ENCODE results near the gene ACTRT1. TPM values are rescaled to one million over a fixed set of nuclear protein-coding genes. Genes with fewer than 3 reads are reported as not detected.

The ACTRT1 gene
- total RNA-seq (ENCODE audit: low replicate concordance): not detected in 2 replicates

DNA sequence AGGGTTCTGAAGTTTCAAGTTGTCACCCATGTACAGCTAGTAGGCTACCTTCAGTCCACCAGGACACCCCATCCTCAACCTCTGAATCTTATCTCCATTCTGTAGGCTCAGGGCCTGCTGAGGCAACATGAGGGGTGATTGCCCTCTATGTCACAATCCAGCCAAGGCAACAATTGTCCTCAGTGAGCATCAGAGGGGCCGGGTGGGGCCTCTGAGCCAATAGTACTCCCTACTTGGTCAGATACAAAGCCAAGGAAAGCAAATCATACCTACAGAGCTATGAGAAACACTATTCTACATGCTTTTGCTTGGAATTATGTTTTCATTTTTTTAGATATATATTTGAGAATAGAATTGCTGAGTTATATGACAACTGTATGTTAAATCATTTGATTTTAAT lies at the start of gene ACTRT1:
Gene ACTRT1 (minus strand): TSS at position 101 of the 400 bp plus-strand sequence. CDS start 197 bp downstream, outside the sequence.
- DNase-seq (ENCODE audit: low spot score): no peak
- H3K4me3 ChIP-seq: no peak within 1 kb of the TSS
- no peak within 1 kb of the TSS for H3K9ac ChIP-seq
- H3F3A ChIP-seq (ENCODE audit: low read depth): no peaks in the 10 kb centered on the region
- H3K36me3 Mint-ChIP-seq: no peaks in the 10 kb centered on the region
- no peak within 1 kb of the TSS for H3K4me3 Mint-ChIP-seq
- H3K27ac ChIP-seq: no peak within 1 kb of the TSS
- no peaks in the 10 kb centered on the region for H3K27me3 ChIP-seq
- H4K20me1 ChIP-seq (ENCODE audit: low read depth): no peaks in the 10 kb centered on the region
- H3K4me2 ChIP-seq: no peak within 1 kb of the TSS
- H3K27me3 Mint-ChIP-seq (ENCODE audit: insufficient read depth, low read depth): no peaks in the 10 kb centered on the region
- no peaks in the 10 kb centered on the region for H3K79me2 ChIP-seq (ENCODE audit: low read depth)
- H3K27ac Mint-ChIP-seq: no peak within 1 kb of the TSS
- H3K4me1 ChIP-seq: no peaks in the 10 kb centered on the region
- no peaks in the 10 kb centered on the region for H3K4me1 Mint-ChIP-seq
- no peak for TF ChIP-seq EZH2phosphoT487 (IDR thresholded peaks at IDR 0.05)
- TF ChIP-seq EZH2 (IDR thresholded peaks at IDR 0.05): no peak
- no peak for TF ChIP-seq CTCF (IDR thresholded peaks at IDR 0.05)
- H3K9me3 Mint-ChIP-seq: no peaks in the 10 kb centered on the region
- no peaks in the 10 kb centered on the region for H3K9me3 ChIP-seq (ENCODE audit: low read depth)
- no peaks in the 10 kb centered on the region for H3K36me3 ChIP-seq
- no peak within 1 kb of the TSS for H2AFZ ChIP-seq (replicated peaks)

GRCh38 chrX:128078545-128078944 lies 26.3 kb upstream of the ACTRT1 start:
- Histone ChIP-seq H3K4me2 (no peak overlapping the region), H2AFZ (replicated peaks) (no peak overlapping the region), H3K79me2 (ENCODE audit: low read depth) (no peaks in the 10 kb centered on the region), H3K27ac (no peak overlapping the region), H3K36me3 (no peaks in the 10 kb centered on the region), H4K20me1 (ENCODE audit: low read depth) (no peaks in the 10 kb centered on the region), H3K4me1 (no peaks in the 10 kb centered on the region), H3K4me3 (no peak overlapping the region), H3K9ac (no peak overlapping the region), H3K9me3 (ENCODE audit: low read depth) (peaks cover 4% of the 10 kb centered on the region), H3K27me3 (no peaks in the 10 kb centered on the region), H3F3A (ENCODE audit: low read depth) (no peaks in the 10 kb centered on the region)
- Mint-ChIP-seq H3K4me3 (no peak overlapping the region), H3K27me3 (ENCODE audit: insufficient read depth, low read depth) (no peaks in the 10 kb centered on the region), H3K4me1 (no peaks in the 10 kb centered on the region), H3K9me3 (no peaks in the 10 kb centered on the region), H3K36me3 (no peaks in the 10 kb centered on the region), H3K27ac (no peak overlapping the region)
- TF ChIP-seq EZH2 (IDR thresholded peaks at IDR 0.05) (no peak), EZH2phosphoT487 (IDR thresholded peaks at IDR 0.05) (no peak), CTCF (IDR thresholded peaks at IDR 0.05) (no peak)
- DNase-seq (ENCODE audit: low spot score): no peak

DNA sequence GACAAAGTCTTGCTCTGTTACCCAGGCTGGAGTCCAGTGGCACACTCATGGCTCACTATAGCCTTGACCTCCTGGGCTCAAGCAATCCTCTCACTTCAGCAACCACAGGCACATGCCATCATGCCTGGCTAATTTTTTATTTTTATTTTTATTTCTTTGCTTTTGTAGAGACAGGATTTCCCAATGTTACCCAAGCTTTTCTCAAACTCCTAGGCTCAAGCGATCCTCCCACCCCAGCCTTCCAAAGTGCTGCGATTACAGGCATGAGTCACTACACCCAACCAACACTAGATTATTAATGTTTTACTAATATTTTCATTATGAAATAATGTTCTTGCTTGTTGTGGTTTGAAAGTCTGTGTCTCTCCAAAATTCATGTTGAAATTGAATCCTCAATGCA lies 5.2 kb upstream of the ACTRT1 start:
- Mint-ChIP-seq H3K4me1 (no peaks in the 10 kb centered on the region), H3K27ac (no peak overlapping the region), H3K4me3 (no peak overlapping the region), H3K36me3 (no peaks in the 10 kb centered on the region), H3K27me3 (ENCODE audit: insufficient read depth, low read depth) (no peaks in the 10 kb centered on the region), H3K9me3 (no peaks in the 10 kb centered on the region)
- DNase-seq (ENCODE audit: low spot score): no peak
- no peaks in the 10 kb centered on the region for H3K36me3 ChIP-seq
- no peak overlapping the region for H3K4me3 ChIP-seq
- H3K27ac ChIP-seq: no peak overlapping the region
- H3K9ac ChIP-seq: no peak overlapping the region
- no peaks in the 10 kb centered on the region for H3K79me2 ChIP-seq (ENCODE audit: low read depth)
- H3K9me3 ChIP-seq (ENCODE audit: low read depth): no peaks in the 10 kb centered on the region
- no peaks in the 10 kb centered on the region for H3K4me1 ChIP-seq
- no peaks in the 10 kb centered on the region for H3K27me3 ChIP-seq
- no peaks in the 10 kb centered on the region for H3F3A ChIP-seq (ENCODE audit: low read depth)
- no peaks in the 10 kb centered on the region for H4K20me1 ChIP-seq (ENCODE audit: low read depth)
- TF ChIP-seq EZH2phosphoT487 (IDR thresholded peaks at IDR 0.05) (no peak), CTCF (IDR thresholded peaks at IDR 0.05) (no peak), EZH2 (IDR thresholded peaks at IDR 0.05) (no peak)
- H2AFZ ChIP-seq (replicated peaks): no peak overlapping the region
- H3K4me2 ChIP-seq: no peak overlapping the region

Data from neural progenitor cell (in vitro differentiated cells).